Measurements from ENCODE around the gene GPC2. TPM values are rescaled to one million over a fixed set of nuclear protein-coding genes. Genes with fewer than 3 reads are reported as not detected.

Gene GPC2
- total and polyA plus RNA-seq, 2 donors, result 8.5 to 11.2 TPM

GRCh38 chr7:100175296-100175935 lies 1.8 kb downstream of the GPC2 start:
- no peak overlapping the region for H3K27ac ChIP-seq (ENCODE audit: low read depth in 1 of 2, low read length in 1 of 2)
- WGBS, result 97% methylated on average over 14 of the region's 14 CpGs
- peaks cover 22 to 68% of the 10 kb centered on the region in 2 donors for H3K4me1 ChIP-seq (ENCODE audit: control insufficient read depth in 2 of 2, insufficient read depth in 2 of 2, low read length in 2 of 2)
- peaks cover 0 to 20% of the 10 kb centered on the region in 2 donors for H3K9me3 ChIP-seq (ENCODE audit: control insufficient read depth in 2 of 2, insufficient read depth in 1 of 2, low read length in 1 of 2)
- H3K4me3 ChIP-seq (ENCODE audit: low read length in 2 of 2), result no peak overlapping the region
- peaks cover 0 to 3% of the 10 kb centered on the region in 2 donors for H3K27me3 ChIP-seq (ENCODE audit: control insufficient read depth in 2 of 2, insufficient read depth in 1 of 2, low read length in 1 of 2)
- no peak for DNase-seq (ENCODE audit: low read depth in 6 of 9, low spot score in 9 of 9)
- peaks cover 4 to 18% of the 10 kb centered on the region in 2 donors for H3K36me3 ChIP-seq (ENCODE audit: control insufficient read depth in 2 of 2, insufficient read depth in 2 of 2, low read length in 1 of 2)

- H3K27ac ChIP-seq (ENCODE audit: low read depth in 1 of 2, low read length in 1 of 2), result no peak overlapping the region
- peaks cover 0 to 22% of the 10 kb centered on the region in 2 donors for H3K9me3 ChIP-seq (ENCODE audit: control insufficient read depth in 2 of 2, insufficient read depth in 1 of 2, low read length in 1 of 2)
- H3K36me3 ChIP-seq (ENCODE audit: control insufficient read depth in 2 of 2, insufficient read depth in 2 of 2, low read length in 1 of 2), result peaks cover 4 to 21% of the 10 kb centered on the region in 2 donors
- no peak for DNase-seq (ENCODE audit: low read depth in 6 of 9, low spot score in 9 of 9)
- peaks cover 24 to 68% of the 10 kb centered on the region in 2 donors for H3K4me1 ChIP-seq (ENCODE audit: control insufficient read depth in 2 of 2, insufficient read depth in 2 of 2, low read length in 2 of 2)
- peaks cover 0 to 3% of the 10 kb centered on the region in 2 donors for H3K27me3 ChIP-seq (ENCODE audit: control insufficient read depth in 2 of 2, insufficient read depth in 1 of 2, low read length in 1 of 2)
- H3K4me3 ChIP-seq (ENCODE audit: low read length in 2 of 2), result no peak overlapping the region
- over 99% methylated on average over 5 of the region's 5 CpGs for WGBS
These were observed 2.6 kb downstream of the GPC2 start for GRCh38 chr7:100174582-100174981.

- Histone ChIP-seq H3K36me3 (ENCODE audit: control insufficient read depth in 2 of 2, insufficient read depth in 2 of 2, low read length in 1 of 2) (peaks cover 4 to 21% of the 10 kb centered on the region in 2 donors), H3K4me1 (ENCODE audit: control insufficient read depth in 2 of 2, insufficient read depth in 2 of 2, low read length in 2 of 2) (peaks cover 31 to 68% of the 10 kb centered on the region in 2 donors), H3K27ac (ENCODE audit: low read depth in 1 of 2, low read length in 1 of 2) (no peak overlapping the region), H3K4me3 (ENCODE audit: low read length in 2 of 2) (no peak overlapping the region), H3K9me3 (ENCODE audit: control insufficient read depth in 2 of 2, insufficient read depth in 1 of 2, low read length in 1 of 2) (peaks cover 0 to 21% of the 10 kb centered on the region in 2 donors), H3K27me3 (ENCODE audit: control insufficient read depth in 2 of 2, insufficient read depth in 1 of 2, low read length in 1 of 2) (peaks cover 0 to 3% of the 10 kb centered on the region in 2 donors)
- 97% methylated on average over 11 of the region's 11 CpGs for WGBS
- DNase-seq (ENCODE audit: low read depth in 6 of 9, low spot score in 9 of 9), result no peak
These were observed 3.2 kb downstream of the GPC2 start for GRCh38 chr7:100173806-100174495.

GRCh38 chr7:100171840-100172239 lies 5.3 kb downstream of the GPC2 start:
- H3K27ac ChIP-seq (ENCODE audit: low read depth in 1 of 2, low read length in 1 of 2), result peak overlapping the region in 1 of 2 donors; percentile 77
- WGBS, result 12% methylated on average over 22 of the region's 22 CpGs
- H3K4me3 ChIP-seq (ENCODE audit: low read length in 2 of 2), result peak overlapping the region in 1 of 2 donors; percentile 56
- peaks cover 7 to 21% of the 10 kb centered on the region in 2 donors for H3K36me3 ChIP-seq (ENCODE audit: control insufficient read depth in 2 of 2, insufficient read depth in 2 of 2, low read length in 1 of 2)
- peaks cover 44 to 75% of the 10 kb centered on the region in 2 donors for H3K4me1 ChIP-seq (ENCODE audit: control insufficient read depth in 2 of 2, insufficient read depth in 2 of 2, low read length in 2 of 2)
- peaks cover 0 to 3% of the 10 kb centered on the region in 2 donors for H3K27me3 ChIP-seq (ENCODE audit: control insufficient read depth in 2 of 2, insufficient read depth in 1 of 2, low read length in 1 of 2)
- no peak for DNase-seq (ENCODE audit: low read depth in 6 of 9, low spot score in 9 of 9)
- peaks cover 0 to 3% of the 10 kb centered on the region in 2 donors for H3K9me3 ChIP-seq (ENCODE audit: control insufficient read depth in 2 of 2, insufficient read depth in 1 of 2, low read length in 1 of 2)

- Histone ChIP-seq H3K27me3 (ENCODE audit: control insufficient read depth in 2 of 2, insufficient read depth in 1 of 2, low read length in 1 of 2) (peaks cover 0 to 4% of the 10 kb centered on the region in 2 donors), H3K27ac (ENCODE audit: low read depth in 1 of 2, low read length in 1 of 2) (peak overlapping the region; percentile 66 to 98), H3K36me3 (ENCODE audit: control insufficient read depth in 2 of 2, insufficient read depth in 2 of 2, low read length in 1 of 2) (peaks cover 7 to 21% of the 10 kb centered on the region in 2 donors), H3K4me3 (ENCODE audit: low read length in 2 of 2) (peak overlapping the region; percentile 56), H3K4me1 (ENCODE audit: control insufficient read depth in 2 of 2, insufficient read depth in 2 of 2, low read length in 2 of 2) (peaks cover 49 to 76% of the 10 kb centered on the region in 2 donors), H3K9me3 (ENCODE audit: control insufficient read depth in 2 of 2, insufficient read depth in 1 of 2, low read length in 1 of 2) (peaks cover 0 to 3% of the 10 kb centered on the region in 2 donors)
- WGBS, result 5% methylated on average over 61 of the region's 61 CpGs
- peak in 1 of 9 donors; percentile 68 for DNase-seq (ENCODE audit: low read depth in 6 of 9, low spot score in 9 of 9)
These were observed 6.0 kb downstream of the GPC2 start for GRCh38 chr7:100171087-100171681.

GRCh38 chr7:100170101-100170897 lies 6.9 kb downstream of the GPC2 start:
- H3K27me3 ChIP-seq (ENCODE audit: control insufficient read depth in 2 of 2, insufficient read depth in 1 of 2, low read length in 1 of 2), result peaks cover 0 to 4% of the 10 kb centered on the region in 2 donors
- DNase-seq (ENCODE audit: low read depth in 6 of 9, low spot score in 9 of 9), result no peak
- WGBS, result 89% methylated on average over 11 of the region's 11 CpGs
- H3K4me3 ChIP-seq (ENCODE audit: low read length in 2 of 2), result peak overlapping the region; percentile 56
- H3K9me3 ChIP-seq (ENCODE audit: control insufficient read depth in 2 of 2, insufficient read depth in 1 of 2, low read length in 1 of 2), result peaks cover 0 to 3% of the 10 kb centered on the region in 2 donors
- peaks cover 45 to 76% of the 10 kb centered on the region in 2 donors for H3K4me1 ChIP-seq (ENCODE audit: control insufficient read depth in 2 of 2, insufficient read depth in 2 of 2, low read length in 2 of 2)
- H3K36me3 ChIP-seq (ENCODE audit: control insufficient read depth in 2 of 2, insufficient read depth in 2 of 2, low read length in 1 of 2), result peaks cover 7 to 22% of the 10 kb centered on the region in 2 donors
- H3K27ac ChIP-seq (ENCODE audit: low read depth in 1 of 2, low read length in 1 of 2), result peak overlapping the region; percentile 81 to 98

GRCh38 chr7:100169147-100169850 lies 7.9 kb downstream of the GPC2 start:
- peak overlapping the region; percentile 89 to 98 for H3K27ac ChIP-seq (ENCODE audit: low read depth in 1 of 2, low read length in 1 of 2)
- H3K4me3 ChIP-seq (ENCODE audit: low read length in 2 of 2), result peak overlapping the region in 1 of 2 donors; percentile 77

GRCh38 chr7:100167912-100168323 lies 9.3 kb downstream of the GPC2 start:
- H3K4me1 ChIP-seq (ENCODE audit: control insufficient read depth in 2 of 2, insufficient read depth in 2 of 2, low read length in 2 of 2), result peaks cover 57 to 86% of the 10 kb centered on the region in 2 donors
- peak in 1 of 9 donors; percentile 61 for DNase-seq (ENCODE audit: low read depth in 6 of 9, low spot score in 9 of 9)
- H3K27me3 ChIP-seq (ENCODE audit: control insufficient read depth in 2 of 2, insufficient read depth in 1 of 2, low read length in 1 of 2), result peaks cover 0 to 4% of the 10 kb centered on the region in 2 donors
- H3K36me3 ChIP-seq (ENCODE audit: control insufficient read depth in 2 of 2, insufficient read depth in 2 of 2, low read length in 1 of 2), result peaks cover 3 to 20% of the 10 kb centered on the region in 2 donors
- 2% methylated on average over 11 of the region's 11 CpGs for WGBS
- H3K27ac ChIP-seq (ENCODE audit: low read depth in 1 of 2, low read length in 1 of 2), result peak overlapping the region; percentile 89 to 98
- H3K4me3 ChIP-seq (ENCODE audit: low read length in 2 of 2), result peak overlapping the region; percentile 55 to 77
- H3K9me3 ChIP-seq (ENCODE audit: control insufficient read depth in 2 of 2, insufficient read depth in 1 of 2, low read length in 1 of 2), result peaks cover 0 to 3% of the 10 kb centered on the region in 2 donors

More at GRCh38 chr7:100169147-100169850, 7.9 kb downstream of the GPC2 start:
- H3K4me1 ChIP-seq (ENCODE audit: control insufficient read depth in 2 of 2, insufficient read depth in 2 of 2, low read length in 2 of 2), result peaks cover 45 to 77% of the 10 kb centered on the region in 2 donors
- peak in 5 of 9 donors; percentile 71 to 91 (median 76) for DNase-seq (ENCODE audit: low read depth in 6 of 9, low spot score in 9 of 9)
- peaks cover 5 to 17% of the 10 kb centered on the region in 2 donors for H3K36me3 ChIP-seq (ENCODE audit: control insufficient read depth in 2 of 2, insufficient read depth in 2 of 2, low read length in 1 of 2)
- WGBS, result 30% methylated on average over 11 of the region's 11 CpGs
- peaks cover 0 to 3% of the 10 kb centered on the region in 2 donors for H3K9me3 ChIP-seq (ENCODE audit: control insufficient read depth in 2 of 2, insufficient read depth in 1 of 2, low read length in 1 of 2)
- peaks cover 0 to 4% of the 10 kb centered on the region in 2 donors for H3K27me3 ChIP-seq (ENCODE audit: control insufficient read depth in 2 of 2, insufficient read depth in 1 of 2, low read length in 1 of 2)

Measured in thymus (tissue), 11 donors.